Tibial artery (tissue), 4 donors: ENCODE results near the gene WFIKKN1.

Experiments used
- DNase-seq, 2 donors: peaks; one replicate each; pipeline ENCODE4 v3.0.0-alpha.2; 2019
- H3K27ac ChIP-seq, 2 donors: fragments of 200-600 bp; sonication (generic) in 1 of 2; 1 replicate in 1 of 2; 2 replicates in 1 of 2; pipeline ENCODE4 v1.5.1; 2018 to 2019; ENCODE audit warnings: mild to moderate bottlenecking in 1 of 2
- H3K27me3 ChIP-seq, 2 donors: fragments of 200-600 bp; sonication (generic) in 1 of 2; one replicate each; pipeline versions ENCODE4 v1.5.1 to v1.6.0; 2016 to 2019
- H3K36me3 ChIP-seq, 3 donors: fragments of 200-600 bp; sonication (generic) in 2 of 3; one replicate each; pipeline ENCODE4 v1.5.1; 2016 to 2019; ENCODE audit warnings: mild to moderate bottlenecking in 2 of 3
- H3K4me1 ChIP-seq, 4 donors: fragments of 200-600 bp; sonication (generic) in 2 of 4; 1 replicate in 3 of 4; 2 replicates in 1 of 4; pipeline ENCODE4 v1.5.1; 2016 to 2019
- H3K4me3 ChIP-seq, 2 donors: fragments of 200-600 bp; sonication (generic) in 1 of 2; 1 replicate in 1 of 2; 2 replicates in 1 of 2; pipeline ENCODE4 v1.5.1; 2018 to 2019; ENCODE audit warnings: mild to moderate bottlenecking in 2 of 2
- H3K9me3 ChIP-seq, 3 donors: fragments of 200-600 bp; sonication (generic) in 1 of 3; one replicate each; pipeline ENCODE4 v1.5.1; 2016 to 2019
- intact Hi-C: fragments of 100-400 bp; cut with DNase I; formaldehyde crosslinking; loops from one replicate; pipeline ENCODE4 v1.15.0; 2023; ENCODE audit warnings: low total_unique reads
- TF ChIP-seq, protein P1 (sequence below), 2 experiments: fragments of 200-600 bp in 1 of 2; fragments of 450-650 bp in 1 of 2; IDR thresholded peaks; one replicate each; pipeline ENCODE4 v1.5.1; 2017 to 2019; ENCODE audit warnings: antibody characterized with exemption in 2 of 2, mild to moderate bottlenecking in 1 of 2, moderate library complexity in 1 of 2

Gene WFIKKN1

DNA sequence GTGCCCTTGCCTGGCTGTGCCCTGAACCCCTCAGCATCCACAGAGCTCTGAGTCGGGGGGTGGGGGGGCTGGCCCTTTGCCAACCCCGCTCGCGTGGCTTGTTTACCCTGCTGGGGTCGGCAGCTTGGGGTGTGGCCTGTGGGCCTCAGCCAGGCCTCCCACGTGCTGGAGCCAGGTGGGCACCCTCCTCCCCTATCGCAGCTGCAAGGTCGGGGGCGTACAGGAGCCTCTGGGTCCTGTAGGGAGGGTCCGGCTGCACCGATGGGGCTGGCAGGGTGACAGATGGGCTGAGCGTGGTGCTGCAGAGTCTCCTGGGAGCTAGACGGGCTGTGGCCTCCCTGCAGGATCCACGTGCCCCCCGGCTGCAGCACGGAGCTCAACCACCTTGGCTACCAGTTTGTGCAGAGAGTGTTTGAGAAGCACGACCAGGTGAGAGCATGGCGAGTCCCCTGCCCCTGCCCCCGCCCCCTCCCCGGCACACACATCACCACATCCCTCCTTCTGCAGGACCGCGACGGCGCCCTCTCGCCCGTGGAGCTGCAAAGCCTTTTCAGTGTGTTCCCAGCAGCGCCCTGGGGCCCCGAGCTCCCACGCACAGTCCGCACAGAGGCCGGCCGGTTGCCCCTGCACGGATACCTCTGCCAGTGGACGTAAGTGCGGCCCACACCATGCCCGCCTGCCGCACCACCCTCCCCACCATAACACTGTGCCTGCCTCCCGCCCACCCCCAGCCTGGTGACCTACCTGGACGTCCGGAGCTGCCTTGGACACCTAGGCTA lies 40.8 kb downstream of the WFIKKN1 start:
- no peak overlapping the region for H3K4me3 ChIP-seq
- peaks cover 8 to 40% (median 33%) of the 10 kb centered on the region in 4 donors for H3K4me1 ChIP-seq
- DNase-seq, result no peak
- H3K27ac ChIP-seq, result no peak overlapping the region
- intact Hi-C loops, result no loop called here
- peaks cover 34 to 57% (median 43%) of the 10 kb centered on the region in 3 donors for H3K36me3 ChIP-seq
- H3K9me3 ChIP-seq, result no peaks in the 10 kb centered on the region
- TF ChIP-seq, protein P1, sequence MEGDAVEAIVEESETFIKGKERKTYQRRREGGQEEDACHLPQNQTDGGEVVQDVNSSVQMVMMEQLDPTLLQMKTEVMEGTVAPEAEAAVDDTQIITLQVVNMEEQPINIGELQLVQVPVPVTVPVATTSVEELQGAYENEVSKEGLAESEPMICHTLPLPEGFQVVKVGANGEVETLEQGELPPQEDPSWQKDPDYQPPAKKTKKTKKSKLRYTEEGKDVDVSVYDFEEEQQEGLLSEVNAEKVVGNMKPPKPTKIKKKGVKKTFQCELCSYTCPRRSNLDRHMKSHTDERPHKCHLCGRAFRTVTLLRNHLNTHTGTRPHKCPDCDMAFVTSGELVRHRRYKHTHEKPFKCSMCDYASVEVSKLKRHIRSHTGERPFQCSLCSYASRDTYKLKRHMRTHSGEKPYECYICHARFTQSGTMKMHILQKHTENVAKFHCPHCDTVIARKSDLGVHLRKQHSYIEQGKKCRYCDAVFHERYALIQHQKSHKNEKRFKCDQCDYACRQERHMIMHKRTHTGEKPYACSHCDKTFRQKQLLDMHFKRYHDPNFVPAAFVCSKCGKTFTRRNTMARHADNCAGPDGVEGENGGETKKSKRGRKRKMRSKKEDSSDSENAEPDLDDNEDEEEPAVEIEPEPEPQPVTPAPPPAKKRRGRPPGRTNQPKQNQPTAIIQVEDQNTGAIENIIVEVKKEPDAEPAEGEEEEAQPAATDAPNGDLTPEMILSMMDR (IDR thresholded peaks at IDR 0.05), result no peak
- H3K27me3 ChIP-seq, result peaks cover 0 to 2% of the 10 kb centered on the region in 2 donors

DNA sequence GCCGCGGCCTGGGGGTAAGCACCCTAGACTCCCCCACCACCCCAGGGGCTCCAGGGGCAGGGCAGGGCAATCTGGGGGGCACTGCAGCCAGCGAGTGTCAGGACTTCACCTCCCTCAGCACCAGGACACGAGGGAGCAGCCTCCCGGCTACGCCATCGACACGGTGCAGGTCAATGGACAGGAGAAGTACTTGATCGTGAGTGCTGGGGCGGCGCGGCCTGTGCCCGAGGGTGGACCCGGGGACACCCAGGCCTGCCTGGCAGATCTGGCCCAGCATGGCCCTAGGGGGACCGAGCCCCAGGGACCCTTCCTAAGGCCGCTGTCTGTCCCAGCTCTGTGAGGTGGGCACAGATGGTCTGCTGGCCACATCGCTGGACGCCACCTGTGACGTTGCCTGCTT lies 41.6 kb downstream of the WFIKKN1 start:
- intact Hi-C loops, result no loop called here
- H3K4me1 ChIP-seq, result peaks cover 8 to 38% (median 31%) of the 10 kb centered on the region in 4 donors
- DNase-seq, result no peak
- H3K36me3 ChIP-seq, result peaks cover 34 to 57% (median 43%) of the 10 kb centered on the region in 3 donors
- no peak overlapping the region for H3K4me3 ChIP-seq
- no peaks in the 10 kb centered on the region for H3K9me3 ChIP-seq
- TF ChIP-seq, protein P1 (IDR thresholded peaks at IDR 0.05), result no peak
- H3K27me3 ChIP-seq, result peaks cover 0 to 8% of the 10 kb centered on the region in 2 donors
- no peak overlapping the region for H3K27ac ChIP-seq

DNA sequence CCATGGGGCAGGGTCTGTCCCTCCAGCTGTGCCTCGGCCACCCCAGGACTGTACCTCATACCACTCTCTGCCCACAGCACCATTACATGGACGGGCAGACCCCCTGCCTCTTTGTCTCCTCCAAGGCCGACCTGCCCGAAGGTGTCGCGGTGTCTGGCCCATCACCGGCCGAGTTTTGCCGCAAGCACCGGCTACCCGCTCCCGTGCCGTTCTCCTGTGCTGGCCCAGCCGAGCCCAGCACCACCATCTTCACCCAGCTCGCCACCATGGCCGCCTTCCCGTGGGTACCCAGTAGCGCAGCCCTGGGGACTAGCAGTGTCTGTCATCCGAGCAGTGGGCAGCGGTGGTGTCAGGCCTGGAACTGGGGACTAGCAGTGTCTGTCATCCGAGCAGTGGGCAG lies 42.1 kb downstream of the WFIKKN1 start:
- H3K4me3 ChIP-seq, result no peak overlapping the region
- TF ChIP-seq, protein P1 (IDR thresholded peaks at IDR 0.05), result no peak
- DNase-seq, result no peak
- no peak overlapping the region for H3K27ac ChIP-seq
- no peaks in the 10 kb centered on the region for H3K9me3 ChIP-seq
- peaks cover 34 to 57% (median 43%) of the 10 kb centered on the region in 3 donors for H3K36me3 ChIP-seq
- H3K27me3 ChIP-seq, result peaks cover 0 to 8% of the 10 kb centered on the region in 2 donors
- intact Hi-C loops, result no loop called here
- H3K4me1 ChIP-seq, result peaks cover 8 to 35% (median 27%) of the 10 kb centered on the region in 4 donors

DNA sequence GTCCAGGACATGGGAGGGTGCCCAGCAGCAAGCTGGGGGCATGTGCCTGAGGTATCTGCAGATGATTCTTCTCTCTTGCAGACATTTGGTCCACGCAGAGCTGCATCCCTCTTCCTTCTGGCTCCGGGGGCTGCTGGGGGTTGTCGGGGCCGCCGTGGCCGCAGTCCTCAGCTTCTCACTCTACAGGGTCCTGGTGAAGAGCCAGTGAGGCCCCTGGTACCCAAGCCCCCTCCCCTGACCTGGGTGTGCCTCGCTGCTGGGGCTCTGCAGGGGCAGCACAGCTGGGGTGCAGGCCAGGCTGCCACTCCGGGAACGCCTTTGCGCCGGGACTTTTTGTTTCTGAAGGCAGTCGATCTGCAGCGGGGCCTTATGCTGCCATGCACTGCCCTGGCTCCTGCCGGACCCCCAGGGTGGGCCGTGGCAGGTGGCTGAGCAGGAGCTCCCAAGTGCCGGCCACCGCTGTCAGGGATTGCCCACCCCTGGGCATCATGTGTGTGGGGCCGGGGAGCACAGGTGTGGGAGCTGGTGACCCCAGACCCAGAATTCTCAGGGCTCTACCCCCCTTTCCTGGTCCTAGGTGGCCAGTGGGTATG lies 42.7 kb downstream of the WFIKKN1 start:
- Histone ChIP-seq H3K4me3 (no peak overlapping the region), H3K4me1 (peaks cover 7 to 34% (median 26%) of the 10 kb centered on the region in 4 donors), H3K27ac (no peak overlapping the region), H3K27me3 (peaks cover 0 to 8% of the 10 kb centered on the region in 2 donors), H3K36me3 (peaks cover 34 to 57% (median 43%) of the 10 kb centered on the region in 3 donors), H3K9me3 (no peaks in the 10 kb centered on the region)
- TF ChIP-seq, protein P1 (IDR thresholded peaks at IDR 0.05), result no peak
- intact Hi-C loops, result no loop called here
- no peak for DNase-seq

DNA sequence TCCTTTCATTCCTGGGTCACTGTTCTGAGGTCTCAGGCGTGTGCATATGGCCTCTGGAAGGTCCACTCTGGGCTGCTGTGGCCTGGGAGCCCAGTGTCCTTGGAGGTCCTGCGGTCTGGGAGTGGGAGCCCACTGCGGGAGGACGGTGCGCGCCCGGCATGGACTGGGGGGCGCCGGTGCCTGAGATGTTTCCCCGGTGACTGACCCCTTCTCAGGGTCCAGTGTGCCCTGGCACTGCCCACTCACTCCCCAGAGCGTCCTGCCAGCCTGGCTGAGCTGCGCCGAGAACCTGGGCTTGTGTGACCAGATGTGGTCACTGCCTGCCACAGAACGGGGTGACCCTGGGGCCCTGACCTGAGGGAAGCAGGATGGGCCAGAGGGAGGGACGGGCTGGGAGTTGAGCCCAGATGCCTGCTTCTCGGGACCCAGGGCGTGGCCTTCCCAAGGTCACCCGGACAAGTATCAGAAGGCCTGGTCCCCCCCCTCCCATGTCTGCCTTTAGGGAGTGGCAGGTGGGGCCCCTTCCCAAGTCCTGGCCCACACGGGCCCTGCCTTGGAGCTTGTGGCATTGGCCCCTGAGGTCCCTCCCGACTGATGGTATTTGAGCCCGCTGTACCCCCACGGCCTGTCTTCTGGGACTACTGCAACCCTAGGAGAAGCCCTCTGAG lies 43.6 kb downstream of the WFIKKN1 start:
- DNase-seq, result no peak
- TF ChIP-seq, protein P1 (IDR thresholded peaks at IDR 0.05), result no peak
- Histone ChIP-seq H3K27ac (no peak overlapping the region), H3K36me3 (peaks cover 34 to 55% (median 43%) of the 10 kb centered on the region in 3 donors), H3K27me3 (peaks cover 0 to 8% of the 10 kb centered on the region in 2 donors), H3K4me1 (peaks cover 0 to 31% (median 20%) of the 10 kb centered on the region in 4 donors), H3K9me3 (no peaks in the 10 kb centered on the region), H3K4me3 (no peak overlapping the region)
- intact Hi-C loops, result no loop called here
